Fibroblast of mammary gland (primary cell): ENCODE measurements around the gene PYCARD.
"Not testable (repeated sequence)": the region's sequence is repeated elsewhere in the genome, so short reads cannot be mapped to it uniquely, and the experiment has no call there.

Experiments
- DNase-seq: peaks from one replicate; pipeline ENCODE4 v3.0.0-alpha.2; 2010; ENCODE audit warnings: low read depth
- H3K4me3 ChIP-seq: 2 replicates; pipeline ENCODE4 v1.5.1; 2011; ENCODE audit warnings: low read depth, mild to moderate bottlenecking, low read length, moderate library complexity; ENCODE audit not compliant: control insufficient read depth
- CTCF ChIP-seq: conservative IDR thresholded peaks from 2 replicates; pipeline ENCODE4 v1.5.1; 2011; ENCODE audit warnings: low read depth, low read length, inconsistent platforms; ENCODE audit not compliant: control insufficient read depth, insufficient read depth

PYCARD gene

DNA sequence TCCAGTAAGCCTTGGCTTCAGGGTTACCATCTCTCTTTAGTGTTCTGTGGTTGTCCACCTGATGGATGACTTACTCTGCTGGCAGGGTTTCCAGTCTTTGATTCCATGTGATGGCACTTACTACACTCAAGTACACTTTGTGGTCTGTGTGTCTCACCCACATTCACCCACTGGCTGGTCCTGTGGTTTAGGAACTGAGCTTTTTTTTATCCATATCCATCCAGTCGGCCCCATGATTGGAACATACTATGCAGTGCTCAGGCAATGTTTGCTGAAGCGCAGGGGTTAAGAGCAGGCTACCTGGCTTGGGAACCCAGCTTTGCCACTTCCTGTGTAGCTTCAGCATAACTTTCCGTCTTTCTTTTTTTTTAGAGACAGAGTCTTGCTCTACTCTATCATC, 25.4 kb downstream of the PYCARD start:
- peak; percentile 66 for DNase-seq
- no peak for TF ChIP-seq CTCF
- no peak overlapping the region for H3K4me3 ChIP-seq

GRCh38 chr16:31170048-31170447, 32.5 kb downstream of the PYCARD start:
- DNase-seq, H3K4me3 ChIP-seq: not testable (repeated sequence)

DNA sequence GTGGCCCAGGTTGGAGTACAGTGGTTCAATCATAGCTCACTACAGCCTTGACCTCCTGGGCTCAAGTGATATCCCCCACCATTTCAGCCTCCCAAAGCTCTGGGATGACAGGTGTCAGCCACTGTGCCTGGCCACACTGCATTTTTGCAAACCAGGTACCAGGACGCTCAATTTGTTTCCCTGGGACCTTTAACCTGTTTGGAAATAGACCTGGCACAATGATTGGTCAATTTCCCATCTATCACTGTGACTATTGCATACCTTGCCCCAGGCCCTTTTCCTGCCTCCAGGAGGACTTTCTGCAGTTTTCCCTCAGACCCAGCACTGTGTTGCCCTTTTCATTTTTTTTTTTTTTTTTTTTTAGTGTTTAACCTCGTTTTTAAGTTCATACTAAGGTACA, 33.7 kb downstream of the PYCARD start:
- TF ChIP-seq CTCF: no peak
- no peak overlapping the region for H3K4me3 ChIP-seq
- DNase-seq: no peak

DNA sequence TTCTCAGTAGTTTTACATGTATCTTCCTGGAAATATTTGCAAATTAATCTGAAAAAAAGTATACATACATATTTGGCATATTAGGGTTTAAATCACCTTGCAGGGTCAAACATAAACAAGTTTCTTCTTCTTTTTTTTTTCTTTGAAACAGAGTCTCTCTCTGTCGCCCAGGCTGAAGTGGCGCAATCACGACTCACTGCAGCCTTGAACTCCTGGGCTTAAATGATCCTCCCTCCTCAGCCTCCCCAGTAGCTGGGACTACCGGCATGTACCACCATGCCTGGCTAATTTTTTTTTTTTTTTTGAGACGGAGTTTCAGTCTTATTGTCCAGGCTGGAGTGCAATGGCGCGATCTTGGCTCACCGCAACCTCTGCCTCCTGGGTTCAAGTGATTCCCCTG, 35.2 kb downstream of the PYCARD start:
- TF ChIP-seq CTCF: no peak
- no peak for DNase-seq
- no peak overlapping the region for H3K4me3 ChIP-seq

- TF ChIP-seq CTCF: no peak
- no peak overlapping the region for H3K4me3 ChIP-seq
Measured at GRCh38 chr16:31157136-31157535, 45.4 kb downstream of the PYCARD start.

More at GRCh38 chr16:31157136-31157535, 45.4 kb downstream of the PYCARD start:
- DNase-seq: no peak
